Thyroid gland (tissue), 4 donors: ENCODE measurements around the gene RILPL2.

Experiments used
- CTCF ChIP-seq, 6 experiments: fragments of 200-600 bp in 3 of 6; fragments of 450-650 bp in 3 of 6; sonication (generic) in 3 of 6; IDR thresholded peaks; one replicate each; pipeline ENCODE4 v1.5.1; 2016 to 2019; ENCODE audit warnings: antibody characterized with exemption in 6 of 6, mild to moderate bottlenecking in 2 of 6, inconsistent platforms in 1 of 6, moderate library complexity in 1 of 6
- POLR2A ChIP-seq, 2 donors: fragments of 450-650 bp; IDR thresholded peaks; one replicate each; pipeline ENCODE4 v1.6.1; 2017; ENCODE audit warnings: antibody characterized with exemption in 2 of 2, mild to moderate bottlenecking in 2 of 2, moderate library complexity in 1 of 2

GRCh38 chr12:123379391-123379790, 57.1 kb downstream of the RILPL2 start:
- TF ChIP-seq CTCF (IDR thresholded peaks at IDR 0.05), result no peak
- no peak for TF ChIP-seq POLR2A (IDR thresholded peaks at IDR 0.05)
